ENCODE measurements around the gene C5.
A peak's percentile ranks its signal among the peaks of the same experiment; 100 is the strongest.
"Not testable (repeated sequence)": the region's sequence is repeated elsewhere in the genome, so short reads cannot be mapped to it uniquely, and the experiment has no call there.

The C5 gene

GRCh38 chr9:121048618-121049017 is 1.5 kb downstream of the C5 start:
- DNase-seq (ENCODE audit: low read depth), result peak; percentile 34

- DNase-seq (ENCODE audit: low read depth), result no peak
These were observed 1.9 kb downstream of the C5 start for GRCh38 chr9:121048175-121048574.

DNA sequence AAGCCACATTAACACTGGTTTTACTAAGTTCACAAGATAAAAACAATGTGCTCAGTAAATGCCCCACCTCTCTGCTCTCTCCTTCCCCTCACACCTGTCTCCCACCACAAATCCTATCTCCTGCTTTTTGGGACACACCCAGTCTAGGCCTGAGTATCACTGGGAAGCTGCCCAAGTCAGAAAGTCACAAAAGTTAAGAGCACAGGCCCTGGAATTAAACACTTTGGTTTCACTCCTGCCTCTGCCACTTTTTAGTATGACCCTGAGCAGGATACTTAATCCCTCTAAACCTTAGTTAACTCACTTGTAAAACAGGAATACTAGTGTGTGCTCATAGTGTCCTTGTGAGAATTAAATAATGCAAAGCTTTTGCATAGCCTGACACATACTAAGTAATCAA is 11.3 kb downstream of the C5 start:
- no peak for DNase-seq (ENCODE audit: low read depth)

- DNase-seq (ENCODE audit: low read depth), result peak; percentile 21
These were observed 11.7 kb downstream of the C5 start for GRCh38 chr9:121038362-121038761.

- not testable (repeated sequence) for DNase-seq (ENCODE audit: low read depth)
These were observed 14.4 kb downstream of the C5 start for GRCh38 chr9:121035717-121036116.

- no peak for DNase-seq (ENCODE audit: low read depth)
These were observed 15.5 kb downstream of the C5 start for GRCh38 chr9:121034529-121034928.

DNA sequence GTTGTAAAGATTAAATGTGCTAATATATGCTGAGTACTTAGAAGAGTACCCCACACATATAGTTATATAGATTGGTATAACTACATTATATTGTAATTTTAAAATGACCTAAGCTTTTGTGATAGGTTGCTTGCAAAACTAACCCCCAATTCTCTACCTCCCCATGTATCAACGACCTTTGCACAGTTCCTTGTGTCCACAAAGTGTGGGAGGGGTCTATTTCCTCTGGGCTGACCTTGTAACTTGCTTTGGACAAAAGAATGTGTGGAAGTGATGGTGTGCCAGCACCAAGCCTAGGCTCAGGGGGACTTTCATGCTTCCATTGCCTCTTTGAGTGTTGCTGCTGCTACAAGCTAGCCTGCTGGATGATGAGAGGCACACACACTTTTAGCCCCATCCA is 20.6 kb downstream of the C5 start:
- DNase-seq (ENCODE audit: low read depth), result no peak

- not testable (repeated sequence) for DNase-seq (ENCODE audit: low read depth)
These were observed 21.8 kb downstream of the C5 start for GRCh38 chr9:121028285-121028684.

- no peak for DNase-seq (ENCODE audit: low read depth)
These were observed 23.3 kb downstream of the C5 start for GRCh38 chr9:121026768-121027167.

DNA sequence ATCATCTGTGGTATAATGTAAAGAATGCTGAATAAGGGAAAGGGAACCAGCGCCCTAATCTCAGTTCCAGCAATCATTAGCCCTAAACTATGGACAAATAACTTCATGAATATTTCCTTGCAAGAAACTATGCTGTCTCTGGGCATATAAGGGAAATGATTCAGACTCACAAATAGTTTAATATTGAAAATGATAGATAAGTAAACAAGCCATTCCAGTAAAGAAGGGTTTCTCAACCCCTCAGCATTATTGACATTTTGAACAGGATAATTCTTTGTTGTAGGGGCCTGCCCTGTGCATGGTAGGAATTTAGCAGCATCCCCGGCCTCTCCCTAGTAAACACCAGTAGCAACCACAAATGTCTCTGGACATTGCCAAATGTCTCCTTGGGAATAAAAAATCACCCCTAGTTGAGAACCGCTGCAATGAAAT is 23.8 kb downstream of the C5 start:
- peak; percentile 84 for DNase-seq (ENCODE audit: low read depth)

DNA sequence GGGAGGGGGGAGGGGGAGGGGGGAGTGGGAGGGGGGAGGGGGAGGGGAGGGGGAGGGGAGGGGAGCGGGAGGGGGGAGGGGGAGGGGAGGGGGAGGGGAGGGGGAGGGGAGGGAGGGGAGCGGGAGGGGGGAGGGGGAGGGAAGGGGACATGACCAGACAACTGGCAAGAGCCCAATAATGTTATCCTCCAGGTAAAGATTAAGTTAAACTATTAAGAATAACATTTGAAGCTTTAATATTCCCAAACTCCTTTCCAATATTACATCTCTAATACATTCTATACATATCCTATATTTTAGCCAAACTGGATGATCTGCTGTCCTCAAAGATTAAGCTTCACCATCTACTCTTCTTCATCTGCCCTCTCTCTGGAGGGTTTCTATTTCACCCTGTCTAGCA is 25.8 kb downstream of the C5 start:
- DNase-seq (ENCODE audit: low read depth), result no peak

- peak; percentile 34 for DNase-seq (ENCODE audit: low read depth)
These were observed 27.0 kb downstream of the C5 start for GRCh38 chr9:121023064-121023463.

GRCh38 chr9:121021301-121021700 is 28.8 kb downstream of the C5 start:
- DNase-seq (ENCODE audit: low read depth), result peak; percentile 52

DNA sequence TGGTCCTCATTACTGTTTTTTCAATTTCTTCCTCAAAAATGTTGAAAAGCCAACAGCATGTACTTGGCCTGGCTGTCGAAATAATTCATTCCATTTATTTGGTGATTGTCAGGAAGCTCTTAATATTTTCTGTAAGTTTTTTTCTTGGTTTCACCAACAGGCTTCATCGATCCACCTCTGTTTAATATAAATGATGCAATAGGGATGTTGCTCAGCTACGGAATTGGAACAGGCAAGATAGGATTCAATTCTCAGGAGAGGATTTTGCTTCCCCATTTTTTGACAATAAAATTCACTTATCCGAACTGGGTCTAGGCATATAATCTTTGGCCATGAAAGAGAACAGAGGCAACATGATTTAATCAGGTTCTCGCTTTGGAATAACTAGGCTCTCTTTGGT is 30.8 kb downstream of the C5 start:
- no peak for DNase-seq (ENCODE audit: low read depth)

GRCh38 chr9:121013911-121014310 is 36.2 kb downstream of the C5 start:
- DNase-seq (ENCODE audit: low read depth), result no peak

GRCh38 chr9:121009650-121010049 is 40.4 kb downstream of the C5 start:
- no peak for DNase-seq (ENCODE audit: low read depth)

GRCh38 chr9:120999317-120999716 is 50.8 kb downstream of the C5 start:
- DNase-seq (ENCODE audit: low read depth), result no peak

DNA sequence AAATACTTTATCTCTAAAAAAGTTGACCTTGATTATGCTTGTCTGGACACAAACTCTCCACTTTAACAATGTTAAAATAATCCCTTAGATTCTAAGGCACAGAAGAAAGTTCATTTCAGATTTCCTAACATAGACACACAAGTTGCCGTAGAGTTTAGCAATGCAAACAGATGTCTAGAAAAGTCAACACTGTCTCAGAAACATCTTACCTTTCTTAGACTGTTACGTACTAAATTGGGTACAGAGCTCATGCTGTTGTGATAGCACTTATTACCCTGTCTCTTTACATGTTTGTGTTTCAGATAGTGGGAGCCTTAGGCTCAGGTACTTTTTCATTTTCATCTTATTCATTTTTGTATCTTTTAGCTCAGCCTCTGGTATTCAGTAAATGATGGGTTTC is 52.0 kb downstream of the C5 start:
- no peak for DNase-seq (ENCODE audit: low read depth)

GRCh38 chr9:120997502-120997901 is 52.6 kb downstream of the C5 start:
- no peak for DNase-seq (ENCODE audit: low read depth)

- DNase-seq (ENCODE audit: low read depth), result no peak
These were observed 53.7 kb downstream of the C5 start for GRCh38 chr9:120996409-120996808.

- DNase-seq (ENCODE audit: low read depth), result no peak
These were observed 61.0 kb downstream of the C5 start for GRCh38 chr9:120989065-120989464.

- DNase-seq (ENCODE audit: low read depth), result peak; percentile 53
These were observed 64.3 kb downstream of the C5 start for GRCh38 chr9:120985819-120986222.

- DNase-seq (ENCODE audit: low read depth), result no peak
These were observed 66.7 kb downstream of the C5 start for GRCh38 chr9:120983259-120983837.

DNA sequence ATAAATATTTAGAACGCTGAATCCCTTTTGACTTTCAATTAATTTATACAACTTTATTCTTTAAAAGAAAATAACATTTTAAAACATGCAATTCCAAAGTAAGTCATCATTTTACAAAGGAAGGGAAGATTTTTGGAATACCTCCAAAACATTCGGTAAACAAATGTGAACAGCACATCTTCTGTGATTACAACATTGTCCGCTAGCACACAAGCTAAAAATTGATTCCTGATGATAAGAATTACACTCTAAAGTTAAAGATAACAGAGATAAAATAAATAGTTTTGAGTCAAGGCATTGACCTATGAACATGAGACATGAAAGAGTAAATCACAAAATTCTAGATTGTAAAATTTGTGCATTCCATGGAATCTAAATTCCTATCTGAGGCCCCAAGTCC is 67.2 kb downstream of the C5 start:
- DNase-seq (ENCODE audit: low read depth), result peak; percentile 64

DNA sequence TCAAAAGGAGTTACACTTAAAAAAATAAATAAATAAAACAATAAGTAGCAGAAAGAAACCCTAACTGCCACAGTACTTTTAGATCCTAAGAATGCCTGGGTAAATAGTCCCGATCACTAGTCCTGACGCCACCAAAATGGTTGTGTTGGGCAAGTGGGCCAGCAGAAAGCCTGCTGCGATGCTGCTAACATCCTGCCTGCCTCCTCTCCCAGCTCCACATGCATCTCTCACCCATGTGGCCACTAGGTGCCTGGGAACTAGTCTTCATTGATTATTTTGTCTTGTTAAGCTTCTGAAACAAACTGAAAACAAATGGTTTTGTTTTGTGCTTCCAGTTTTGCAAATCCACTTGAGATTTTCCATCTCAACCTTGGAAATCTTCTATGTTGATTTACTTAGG is 69.1 kb downstream of the C5 start:
- no peak for DNase-seq (ENCODE audit: low read depth)
